GM08714 (cell line): ENCODE measurements around the gene RRP8.

Experiments used
- H3K4me3 ChIP-seq: fragments of 200-500 bp; sonication (Bioruptor generic); 2 replicates; pipeline ENCODE4 v1.5.1; 2014; ENCODE audit warnings: mild to moderate bottlenecking, low read length, inconsistent platforms
- ZNF274 ChIP-seq: IDR thresholded peaks from 2 replicates; pipeline ENCODE4 v1.6.1; 2012; ENCODE audit warnings: mild to moderate bottlenecking, low read depth, low read length

Gene RRP8

DNA sequence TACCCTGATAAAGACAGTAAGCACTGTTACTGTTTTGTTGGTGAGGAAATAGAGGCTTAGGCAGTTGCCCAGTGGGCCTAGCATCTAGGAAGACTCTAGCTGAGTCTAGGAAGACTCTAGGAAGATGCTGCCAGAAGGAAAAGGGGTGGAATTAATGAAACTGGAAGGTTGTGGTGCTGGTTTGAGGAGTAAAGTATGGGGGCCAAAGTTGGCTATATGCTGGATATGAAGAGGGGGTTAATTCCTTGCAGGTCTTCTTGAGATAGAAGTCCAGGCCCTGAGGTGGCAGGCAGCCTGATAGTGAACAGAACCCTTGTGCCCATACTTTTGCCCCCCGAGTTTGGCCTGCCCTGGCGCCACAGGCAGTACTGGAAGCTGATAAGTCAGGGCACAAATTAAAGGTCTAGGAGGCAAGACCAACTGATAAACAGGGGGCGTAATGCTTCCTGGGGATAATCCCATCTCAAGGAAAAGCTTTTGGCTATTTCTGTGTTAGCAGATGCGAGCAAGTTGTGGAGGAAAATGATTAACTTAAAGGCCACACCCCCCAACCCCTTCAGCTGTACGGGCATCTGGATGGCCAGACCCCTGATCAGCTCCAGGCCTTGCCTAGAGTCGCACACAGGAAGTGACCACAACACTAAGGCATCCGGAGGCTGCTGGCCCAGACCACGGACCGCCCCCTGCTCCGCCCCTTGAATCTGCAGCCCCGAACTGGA is 3.2 kb upstream of the RRP8 start:
- no peak for TF ChIP-seq ZNF274
- H3K4me3 ChIP-seq, result peak overlapping the region; percentile 49; the same call in 1 of the 2 replicates

DNA sequence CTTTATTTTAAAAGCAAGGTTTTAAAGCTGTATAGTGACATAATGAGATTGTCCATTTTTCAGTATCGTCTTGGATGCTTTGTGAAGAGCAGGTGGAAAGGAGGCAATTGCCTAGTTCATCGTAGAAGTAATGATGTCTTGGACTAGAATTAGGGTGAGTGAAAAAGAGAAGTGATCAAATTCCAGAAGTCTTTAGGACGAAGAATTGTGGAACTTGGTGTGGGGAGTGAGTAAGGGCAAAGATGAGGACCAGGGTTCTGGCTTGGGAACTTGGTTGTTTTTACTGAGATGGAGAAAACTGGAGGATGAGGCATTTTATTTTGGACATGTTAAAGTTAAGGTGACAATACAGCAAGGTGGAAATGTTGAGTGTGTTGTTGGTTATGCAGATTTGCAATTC is 1.4 kb upstream of the RRP8 start:
- H3K4me3 ChIP-seq, result peak overlapping the region; percentile 69
- TF ChIP-seq ZNF274, result no peak

DNA sequence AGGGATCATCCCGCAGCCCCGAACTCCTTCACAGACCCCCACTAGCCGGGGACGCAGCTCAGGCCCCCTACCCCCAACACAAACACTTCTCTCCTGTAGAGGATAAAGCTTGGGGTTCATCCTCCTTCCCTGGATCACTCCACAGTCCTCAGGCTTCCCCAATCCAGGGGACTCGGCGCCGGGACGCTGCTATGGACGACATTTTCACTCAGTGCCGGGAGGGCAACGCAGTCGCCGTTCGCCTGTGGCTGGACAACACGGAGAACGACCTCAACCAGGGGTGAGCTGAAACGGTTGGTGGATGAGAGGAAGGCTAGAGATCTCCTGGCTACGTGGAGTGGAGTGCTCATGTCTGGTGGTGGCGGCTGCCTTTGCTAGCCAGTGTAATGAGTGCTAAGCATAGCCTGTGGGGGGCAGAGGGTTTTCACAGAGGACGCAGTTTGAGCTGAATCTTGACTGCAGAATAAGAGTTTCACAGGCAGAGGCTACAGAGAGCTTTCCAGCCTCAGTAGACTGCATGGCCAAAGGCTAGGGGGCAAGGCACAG is 738 bp upstream of the RRP8 start:
- TF ChIP-seq ZNF274, result no peak
- peak overlapping the region; percentile 69 for H3K4me3 ChIP-seq

DNA sequence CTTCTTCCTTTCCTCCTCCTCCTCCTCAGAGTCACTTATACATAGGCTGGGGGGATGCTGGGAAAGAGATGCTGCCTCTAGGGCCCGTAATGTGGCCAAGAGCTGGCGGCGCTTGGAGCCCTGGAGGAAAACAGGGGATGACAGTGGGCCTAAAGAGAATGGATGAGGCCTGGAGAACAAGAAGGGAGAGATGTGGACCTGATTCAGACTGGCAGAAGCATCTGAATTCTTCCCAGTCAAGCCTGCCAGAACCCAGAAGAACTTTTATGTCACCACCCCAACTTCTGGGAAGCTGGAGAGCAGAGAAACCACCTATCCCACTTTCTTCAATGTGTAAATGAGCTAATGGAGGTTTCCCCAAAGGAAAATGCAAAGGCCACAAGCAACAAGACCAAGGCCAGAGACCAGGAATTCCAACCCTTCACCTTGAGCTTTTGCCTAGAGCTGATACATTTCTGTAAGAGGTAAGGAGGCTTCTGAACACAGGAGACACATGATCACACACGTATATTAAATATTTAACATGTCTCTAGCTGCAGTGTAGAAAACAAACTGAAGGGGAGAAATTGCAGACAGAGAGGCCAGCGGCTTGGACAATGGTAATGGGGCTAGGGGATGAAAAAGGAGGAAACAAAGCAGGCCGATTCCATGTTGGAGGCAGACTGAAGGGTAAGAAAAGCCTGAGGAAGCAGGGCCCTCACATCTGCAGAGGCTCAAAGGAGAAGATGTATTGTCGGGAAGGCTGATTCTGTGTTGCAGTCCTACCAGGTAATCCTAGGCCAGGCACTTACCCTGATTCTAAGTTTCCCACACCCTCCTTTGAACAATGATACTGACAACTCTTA is 1.1 kb downstream of the RRP8 start:
- H3K4me3 ChIP-seq, result peak overlapping the region; percentile 69
- no peak for TF ChIP-seq ZNF274

DNA sequence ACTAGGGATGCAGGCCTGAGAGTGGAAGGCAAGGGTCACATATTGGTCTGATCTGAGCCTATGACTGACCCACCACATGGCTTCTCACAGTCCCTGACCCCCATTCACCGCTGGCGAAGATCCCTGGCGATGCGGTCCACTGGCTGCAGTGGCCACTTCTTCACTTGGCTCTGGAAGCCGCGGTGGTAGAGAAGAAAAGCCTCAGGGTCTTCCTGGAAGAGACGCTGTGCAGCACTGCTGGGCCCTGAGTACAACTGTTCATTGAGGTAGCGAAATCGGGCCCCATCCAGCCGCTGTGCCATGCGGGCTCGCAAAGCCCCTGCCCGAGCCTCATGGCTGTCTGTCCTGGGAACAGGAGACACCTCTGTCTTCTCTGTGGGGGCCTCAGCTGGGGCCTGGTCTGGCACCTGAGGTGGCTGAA is 2.4 kb downstream of the RRP8 start:
- TF ChIP-seq ZNF274, result no peak
- H3K4me3 ChIP-seq, result no peak overlapping the region

DNA sequence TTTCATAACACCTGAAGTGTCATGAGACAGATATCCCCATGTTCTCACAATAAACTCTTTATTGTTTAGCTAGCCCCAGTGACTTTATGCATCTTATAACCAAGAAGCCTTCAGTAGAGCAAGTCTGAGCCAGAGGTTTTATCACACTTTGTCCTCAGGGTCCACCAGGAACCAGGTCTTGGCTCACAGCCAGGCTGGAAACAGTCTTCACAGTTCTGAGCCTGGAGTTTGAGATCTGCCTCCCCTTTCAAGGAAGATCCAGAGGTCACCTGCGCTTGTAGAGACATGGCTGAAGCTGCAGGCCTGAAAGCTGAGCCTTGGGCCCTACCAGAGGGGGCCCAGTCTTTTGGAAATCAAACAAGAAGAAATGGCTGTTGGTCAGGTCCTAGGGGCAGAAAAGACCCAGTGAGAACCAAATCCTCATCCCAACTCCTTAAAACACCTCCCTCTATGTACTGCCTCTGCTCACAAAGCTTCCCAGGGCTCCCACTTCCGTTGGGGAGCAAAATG is 3.5 kb downstream of the RRP8 start:
- no peak overlapping the region for H3K4me3 ChIP-seq
- TF ChIP-seq ZNF274, result no peak

DNA sequence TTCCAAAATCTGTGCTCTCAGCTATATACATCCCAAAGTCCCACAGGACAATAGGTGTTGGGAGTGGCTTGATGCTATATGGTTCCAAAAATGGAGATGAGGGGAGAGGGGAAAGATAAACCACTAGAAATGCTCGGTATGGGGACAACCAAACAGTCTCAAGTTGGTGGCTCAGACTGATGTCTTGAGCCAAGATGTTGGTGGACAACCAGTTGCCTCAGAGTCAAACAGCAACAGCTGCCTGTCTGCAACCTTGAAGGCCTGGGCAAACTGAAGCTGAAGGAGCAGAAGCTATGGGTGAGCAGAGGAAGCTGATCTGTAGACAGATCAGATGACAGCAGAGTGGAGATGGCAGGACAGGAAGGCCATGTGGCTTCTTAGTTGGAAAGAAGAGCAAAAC is 4.0 kb downstream of the RRP8 start:
- H3K4me3 ChIP-seq, result no peak overlapping the region
- no peak for TF ChIP-seq ZNF274

DNA sequence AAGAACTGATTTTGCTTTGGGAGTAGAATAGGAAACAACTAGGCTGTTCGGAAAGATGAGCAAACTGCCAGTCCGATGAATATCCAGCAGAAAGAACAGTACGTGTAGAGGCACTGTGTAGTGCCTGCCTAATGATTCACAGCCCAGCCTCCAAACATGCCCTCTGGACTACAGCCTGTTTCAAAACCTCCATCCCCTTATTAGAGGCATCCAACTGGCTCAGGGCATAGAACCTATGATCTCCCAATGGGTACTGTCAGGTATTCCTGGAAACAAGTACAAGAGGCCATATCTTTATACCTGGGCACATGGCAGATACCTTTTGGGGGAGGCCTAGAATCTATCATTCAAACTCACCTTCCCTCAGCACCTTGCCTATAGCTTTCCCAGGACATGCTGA is 4.9 kb downstream of the RRP8 start:
- no peak for TF ChIP-seq ZNF274
- H3K4me3 ChIP-seq, result no peak overlapping the region

DNA sequence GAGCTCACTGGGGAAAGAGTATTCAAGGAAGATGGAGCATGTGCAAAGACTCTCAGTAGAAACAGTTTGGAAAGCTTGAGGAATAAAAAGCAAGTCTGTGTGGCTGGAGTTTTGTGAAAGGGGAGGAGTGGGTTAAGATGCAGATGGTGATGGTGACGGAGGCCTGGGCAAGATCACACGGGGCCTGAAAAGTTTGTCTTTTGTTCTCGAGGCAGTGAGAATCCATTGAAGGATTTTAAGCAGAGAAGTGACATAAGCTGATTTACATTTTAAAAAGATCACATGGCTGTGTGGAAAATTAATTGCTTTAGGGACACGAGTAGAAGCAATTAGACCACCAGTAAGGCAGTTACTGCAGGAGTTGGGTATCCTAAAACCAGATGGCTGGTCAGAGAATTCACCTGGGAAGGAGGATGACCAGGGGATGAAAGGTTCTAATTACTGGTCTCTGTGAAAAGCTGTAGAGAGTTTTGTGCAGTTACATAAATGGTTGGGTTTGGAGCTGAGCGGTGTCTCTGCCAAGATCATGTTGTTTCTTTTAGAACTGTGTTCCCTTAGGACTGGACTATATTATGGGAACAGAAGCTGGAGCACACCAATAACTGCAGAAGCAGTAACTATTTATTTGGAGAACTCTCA is 7.1 kb downstream of the RRP8 start:
- TF ChIP-seq ZNF274, result no peak
- H3K4me3 ChIP-seq, result no peak overlapping the region

DNA sequence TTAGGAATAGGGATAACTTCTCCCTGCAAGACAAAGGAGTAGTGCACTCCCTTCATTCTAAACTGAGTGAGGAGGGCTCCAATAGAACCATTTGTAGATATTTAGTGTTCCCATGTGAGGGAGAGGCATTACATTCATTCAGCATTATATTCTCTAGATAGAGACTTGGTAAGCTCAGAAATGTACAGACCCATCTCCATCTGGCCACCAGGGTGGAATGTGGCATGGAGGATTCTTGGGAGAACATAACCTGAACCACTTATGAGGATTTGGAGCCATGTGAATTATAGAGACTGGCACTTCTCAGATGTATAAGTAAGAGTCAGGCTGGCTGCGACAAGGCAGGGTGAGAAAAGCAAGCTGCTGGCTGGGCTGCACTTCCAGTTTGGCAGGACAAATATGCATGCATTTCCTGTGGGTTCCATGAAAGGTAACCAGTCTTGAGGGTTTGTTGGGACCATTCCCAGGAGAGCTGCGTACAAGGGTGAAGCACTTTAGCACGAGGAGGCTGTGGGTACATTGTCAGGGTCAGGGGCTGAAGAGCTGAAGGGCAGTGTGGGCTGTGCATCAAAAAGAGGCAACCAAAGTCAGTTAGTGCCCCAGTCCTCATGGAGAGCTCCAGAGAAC is 9.2 kb downstream of the RRP8 start:
- no peak for TF ChIP-seq ZNF274
- no peak overlapping the region for H3K4me3 ChIP-seq

DNA sequence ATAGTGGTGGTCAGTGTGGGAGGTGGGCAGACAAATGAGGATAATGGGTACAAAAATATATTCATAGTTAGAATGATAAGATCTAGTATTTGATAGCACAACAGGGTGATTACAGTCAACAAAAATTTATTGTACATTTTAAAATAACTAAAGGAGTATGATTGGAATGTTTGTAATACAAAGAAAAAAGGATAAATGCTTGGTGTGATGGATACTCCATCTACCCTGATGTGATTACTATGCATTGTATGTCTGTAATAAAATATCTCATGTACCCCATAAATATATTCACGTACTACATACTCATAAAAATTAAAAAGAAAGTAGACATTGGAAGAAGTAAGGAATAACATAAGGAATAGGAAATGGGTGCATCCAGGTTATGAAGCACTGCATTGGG is 15.4 kb downstream of the RRP8 start:
- TF ChIP-seq ZNF274, result no peak
- no peak overlapping the region for H3K4me3 ChIP-seq

DNA sequence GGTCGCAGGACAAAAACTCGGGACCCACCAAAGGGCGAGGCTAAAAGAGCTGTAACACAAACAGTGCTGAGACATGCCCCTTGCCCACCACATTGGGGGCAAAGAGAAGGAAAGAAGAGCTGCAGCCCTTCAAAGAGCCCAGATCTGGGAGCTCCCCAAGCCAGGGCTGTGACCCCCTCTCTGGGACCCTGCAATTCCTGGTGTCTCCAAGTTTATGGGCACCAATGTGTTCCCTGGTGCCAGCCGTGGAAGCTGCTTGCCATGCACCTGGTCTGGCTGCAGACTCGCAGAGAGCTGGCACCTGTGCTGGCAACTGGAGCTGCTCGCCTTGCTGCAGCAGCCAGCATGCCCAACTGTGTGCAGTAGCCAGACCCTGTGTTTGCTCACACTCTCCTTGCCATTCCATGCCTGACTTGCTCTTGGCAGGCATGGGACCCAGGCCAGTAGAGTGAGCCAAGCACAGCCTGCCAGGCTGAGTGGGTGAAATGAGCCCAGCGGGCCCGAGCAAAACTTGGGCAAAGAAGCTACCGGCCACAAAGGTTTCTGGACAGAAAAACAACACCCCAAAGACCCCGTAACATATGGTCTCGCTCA is 16.0 kb downstream of the RRP8 start:
- H3K4me3 ChIP-seq, result no peak overlapping the region
- TF ChIP-seq ZNF274, result no peak
